GM21529 (cell line): ENCODE results near the gene TMEM91.
"Not testable (repeated sequence)": the region's sequence is repeated elsewhere in the genome, so short reads cannot be mapped to it uniquely, and the experiment has no call there.

Experiments used
- ATAC-seq: cut with Tn5 transposase; IDR thresholded peaks from one replicate; pipeline ENCODE4 v1.9.1; 2021; ENCODE audit not compliant: unreplicated experiment

TMEM91 gene

GRCh38 chr19:41376241-41376997 lies at the start of gene TMEM91:
TSS of gene TMEM91 (plus strand) at chr19:41376533. CDS start at chr19:41378310, 1,777 bp downstream.
- no peak for ATAC-seq

DNA sequence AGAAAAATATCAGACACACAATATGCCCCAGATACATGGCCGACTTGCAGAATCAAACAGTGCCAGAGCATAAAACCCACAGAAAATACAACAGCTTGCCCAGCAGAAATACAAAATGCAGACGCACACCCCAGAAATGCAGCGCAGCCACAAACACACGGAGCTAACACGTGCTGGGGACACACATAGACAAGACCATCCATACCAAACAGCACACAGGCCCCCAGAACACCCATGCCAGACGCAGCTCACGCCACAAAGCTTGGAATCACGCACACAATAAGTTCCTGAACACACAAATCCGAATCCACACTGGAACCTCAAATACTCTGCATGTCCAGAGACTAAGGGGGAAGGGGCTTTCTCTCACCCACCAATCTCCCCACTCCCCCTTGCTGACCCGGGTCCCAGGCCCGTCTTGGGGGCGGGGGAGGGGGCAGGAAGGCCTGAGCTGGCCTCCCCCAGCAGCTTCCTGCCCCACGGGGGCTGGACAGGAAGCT lies 49.2 kb upstream of the TMEM91 start:
- ATAC-seq: no peak

DNA sequence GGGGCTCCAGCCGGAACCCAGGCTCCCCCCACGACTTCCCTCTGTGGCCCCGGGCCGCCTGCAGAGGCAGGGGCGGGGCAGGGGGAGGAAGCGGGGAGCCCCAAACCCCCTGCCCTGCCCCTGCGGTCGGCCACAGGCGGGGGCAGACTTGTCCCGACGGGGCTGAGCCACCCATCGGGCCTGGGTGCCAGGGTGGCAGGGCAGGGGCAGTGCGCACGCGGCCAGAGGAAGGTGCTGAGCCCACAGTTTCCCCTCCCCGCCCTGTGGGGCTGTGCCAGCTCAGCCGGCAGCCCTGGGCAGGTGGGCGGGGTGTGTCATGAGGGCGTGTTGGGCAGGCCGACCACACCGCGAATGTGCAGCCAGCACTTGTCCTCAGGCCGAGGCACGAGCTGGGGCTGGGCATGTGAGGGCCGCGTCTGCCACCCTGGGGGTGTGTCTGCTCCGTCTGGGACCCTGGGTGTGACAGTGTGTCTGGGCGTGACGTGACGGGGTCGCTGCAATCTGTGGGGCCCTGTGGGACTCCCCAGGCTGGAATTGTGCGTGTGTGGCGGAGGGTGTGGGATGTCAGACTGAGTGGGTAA lies 48.7 kb upstream of the TMEM91 start:
- peak; percentile 46 for ATAC-seq

- ATAC-seq: no peak
Observed at GRCh38 chr19:41328157-41328841, 48.0 kb upstream of the TMEM91 start.

- no peak for ATAC-seq
Observed at GRCh38 chr19:41328842-41329225, 47.5 kb upstream of the TMEM91 start.

- ATAC-seq: no peak
Observed at GRCh38 chr19:41330481-41330880, 45.9 kb upstream of the TMEM91 start.

DNA sequence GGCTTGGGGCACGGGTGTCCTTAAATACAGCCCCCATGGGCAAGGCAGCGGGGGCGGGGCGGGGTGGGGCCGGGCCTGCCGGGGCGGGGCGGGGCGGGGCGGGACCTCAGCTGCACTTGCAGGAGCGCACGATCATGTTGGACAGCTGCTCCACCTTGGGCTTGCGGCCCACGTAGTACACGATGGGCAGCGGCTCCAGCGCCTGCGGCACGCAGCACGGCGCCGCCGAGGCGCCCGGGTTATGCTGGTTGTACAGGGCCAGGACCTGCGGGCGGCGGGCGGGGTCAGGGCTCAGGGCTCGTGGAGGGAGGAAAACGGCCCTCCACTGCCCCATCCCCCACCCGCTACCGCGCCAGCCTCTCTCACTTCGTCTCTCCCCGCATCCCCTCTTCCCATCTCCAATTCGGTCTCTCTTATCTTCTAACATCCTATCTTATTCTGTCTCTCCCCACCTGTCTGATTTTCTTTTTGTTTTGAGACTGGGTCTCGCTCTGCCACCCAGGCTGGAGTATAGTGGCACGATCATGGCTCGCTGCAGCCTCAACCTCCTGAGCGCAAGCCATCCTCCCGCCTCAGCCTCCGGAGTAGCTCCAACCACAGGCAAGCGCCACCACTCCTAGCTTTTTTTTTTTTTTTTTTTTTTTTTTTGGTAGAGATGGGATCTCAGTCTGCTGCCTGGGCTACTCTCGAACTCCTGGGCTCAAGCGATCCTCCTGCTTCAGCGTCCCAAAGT lies 45.2 kb upstream of the TMEM91 start:
- ATAC-seq: no peak

- ATAC-seq: no peak
Observed at GRCh38 chr19:41332000-41332399, 44.3 kb upstream of the TMEM91 start.

DNA sequence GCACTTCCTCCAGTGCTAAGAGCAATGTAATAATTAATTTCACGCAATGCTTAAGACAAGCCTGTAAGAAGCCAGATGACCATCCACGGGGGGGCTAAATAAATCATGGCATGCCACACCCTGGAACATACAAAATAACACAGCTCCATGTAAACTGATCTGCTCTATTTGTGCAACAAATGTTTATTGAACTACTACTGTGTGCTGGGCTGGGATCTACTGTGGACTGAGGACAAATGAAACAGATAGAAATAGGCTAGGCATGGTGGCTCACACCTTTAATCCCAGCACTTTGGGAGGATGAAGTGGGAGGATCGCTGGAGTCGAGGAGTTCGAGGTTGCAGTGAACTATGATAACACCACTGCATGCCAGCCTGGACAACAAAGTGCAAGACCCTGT lies 43.9 kb upstream of the TMEM91 start:
- ATAC-seq: no peak

DNA sequence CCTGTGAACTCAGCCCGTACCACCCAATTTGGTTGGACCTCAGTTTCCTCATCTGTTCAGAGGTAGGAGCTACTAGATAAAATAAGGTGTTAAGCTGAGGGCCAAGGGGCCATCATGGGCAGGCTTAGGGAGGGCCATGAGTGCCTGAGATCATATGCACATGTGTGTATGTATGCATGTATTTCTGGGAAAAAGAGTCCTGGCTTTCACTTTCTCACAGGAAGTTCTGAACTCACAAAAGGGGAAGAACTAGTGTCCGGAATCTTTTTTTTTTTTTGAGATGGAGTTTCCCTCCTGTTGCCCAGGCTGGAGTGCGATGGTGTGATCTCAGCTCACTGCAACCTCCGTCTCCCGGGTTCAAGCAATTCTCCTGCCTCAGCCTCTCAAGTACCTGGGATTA lies 41.5 kb upstream of the TMEM91 start:
- ATAC-seq: no peak

DNA sequence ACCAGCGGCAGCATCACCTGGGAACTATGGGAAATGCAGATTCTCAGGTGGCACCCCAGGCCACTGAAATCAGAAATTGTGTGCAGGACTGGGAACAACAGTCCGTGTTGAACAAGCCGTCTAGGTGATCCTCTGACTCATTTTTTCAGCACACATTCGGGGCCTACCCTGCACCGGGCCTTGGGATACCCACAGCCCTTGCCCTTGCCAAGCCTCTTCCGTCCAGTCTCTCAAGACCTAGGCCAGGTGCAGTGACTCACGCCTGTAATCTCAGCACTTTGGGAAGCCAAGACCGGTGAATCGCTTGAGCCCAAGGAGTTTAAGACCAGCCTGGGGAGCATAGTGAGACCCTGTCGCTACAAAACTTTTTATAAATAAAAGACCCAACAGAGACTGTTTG lies 40.9 kb upstream of the TMEM91 start:
- ATAC-seq: no peak

- no peak for ATAC-seq
Observed at GRCh38 chr19:41339936-41340335, 36.4 kb upstream of the TMEM91 start.

GRCh38 chr19:41341669-41342490 lies 34.5 kb upstream of the TMEM91 start:
- ATAC-seq: no peak

GRCh38 chr19:41344162-41344561 lies 32.2 kb upstream of the TMEM91 start:
- no peak for ATAC-seq

DNA sequence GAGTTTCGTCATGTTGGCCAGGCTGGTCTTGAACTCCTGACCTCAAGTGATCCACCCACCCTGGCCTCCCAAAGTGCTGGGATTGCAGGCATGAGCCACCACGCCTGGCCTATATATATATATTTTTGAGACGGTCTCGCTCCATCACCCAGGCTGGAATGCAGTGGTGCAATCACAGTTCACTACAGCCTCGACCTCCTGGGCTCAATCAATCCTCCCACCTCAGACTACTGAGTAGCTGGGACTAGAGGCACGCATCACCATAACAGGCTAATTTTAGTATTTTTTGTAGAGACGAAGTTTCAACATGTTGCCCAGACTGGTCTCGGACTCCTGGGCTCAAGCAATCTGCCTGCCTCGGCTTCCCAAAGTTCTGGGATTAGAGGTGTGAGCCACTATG lies 29.4 kb upstream of the TMEM91 start:
- not testable (repeated sequence) for ATAC-seq

GRCh38 chr19:41350735-41351338 lies 25.5 kb upstream of the TMEM91 start:
- no peak for ATAC-seq

DNA sequence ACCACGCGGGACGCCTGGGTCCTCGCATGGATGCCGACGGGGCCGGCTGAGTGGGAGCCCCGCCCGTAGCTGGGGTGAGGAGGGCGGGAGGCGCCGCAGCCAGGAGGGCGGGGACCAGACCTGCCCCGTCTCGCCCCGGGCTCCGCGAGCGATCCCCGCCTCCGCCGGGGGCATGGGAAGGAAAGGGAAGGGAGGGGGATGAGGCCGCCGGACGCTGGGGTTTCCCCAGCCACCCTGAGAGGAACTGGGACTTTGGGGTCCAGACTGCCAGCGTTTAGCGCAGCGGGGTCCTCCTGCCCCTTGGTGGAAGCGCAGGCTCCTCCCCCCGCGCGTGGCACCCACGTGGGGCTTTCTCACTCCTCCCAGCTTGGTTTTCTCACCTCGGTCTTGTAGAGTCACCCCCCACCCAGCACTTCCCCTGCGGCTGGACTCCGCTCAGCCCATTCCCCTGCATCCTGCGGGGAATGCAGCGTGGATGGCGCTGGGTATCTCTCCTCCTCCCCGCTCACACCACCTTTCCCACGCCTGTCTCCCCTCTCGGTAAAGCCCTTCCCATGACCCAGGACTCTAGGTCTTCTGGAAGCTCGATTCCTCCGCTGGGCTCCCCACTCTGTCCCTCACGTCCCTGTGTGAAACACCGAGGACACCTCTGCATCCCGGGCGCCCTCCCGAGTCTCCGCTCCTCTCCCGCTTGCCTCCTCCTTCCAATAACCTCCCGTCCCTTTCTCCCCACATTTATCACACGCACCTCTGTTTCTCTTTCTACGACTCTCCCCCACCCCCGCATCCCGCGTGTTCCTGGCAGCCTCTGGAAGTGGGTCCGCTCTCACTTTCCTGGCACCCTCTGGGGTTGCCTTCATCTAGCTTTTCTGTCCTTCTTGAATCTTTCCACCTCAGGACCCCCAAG lies 24.7 kb upstream of the TMEM91 start:
- peak; percentile 37 for ATAC-seq

- ATAC-seq: no peak
Observed at GRCh38 chr19:41352279-41352608, 24.1 kb upstream of the TMEM91 start.
